GM18517 (cell line): ENCODE results near the gene RPL26.

Experiments used
- ATAC-seq: cut with Tn5 transposase; IDR thresholded peaks from one replicate; pipeline ENCODE4 v1.9.1; 2021; ENCODE audit warnings: mild to moderate bottlenecking, moderate library complexity; ENCODE audit not compliant: unreplicated experiment

The RPL26 gene

GRCh38 chr17:8383143-8383822 lies at the start of gene RPL26:
TSS of gene RPL26 (minus strand) at chr17:8383193. CDS start at chr17:8382310, 883 bp downstream.
- peak; percentile 93 for ATAC-seq

GRCh38 chr17:8430966-8431365 lies 48.0 kb upstream of the RPL26 start:
- no peak for ATAC-seq

DNA sequence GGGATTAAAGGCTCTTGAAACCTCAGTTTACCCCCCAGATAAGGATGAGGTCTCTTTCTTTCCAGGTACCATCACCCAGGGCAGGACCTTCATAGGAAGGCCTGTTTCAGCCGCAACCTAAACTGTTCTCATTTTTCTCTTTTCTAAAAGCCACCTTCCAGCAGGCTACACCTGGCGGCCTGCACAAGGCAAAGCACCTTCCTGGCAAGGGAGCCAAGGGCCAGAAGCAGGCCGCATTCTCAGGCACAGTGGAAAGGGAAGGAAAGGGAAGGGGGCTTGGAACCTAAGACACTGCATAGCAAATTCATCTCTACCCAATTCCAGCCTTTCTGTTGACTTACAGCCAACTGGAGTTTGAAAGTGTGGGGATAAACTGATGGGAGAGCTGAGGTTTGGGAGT lies 43.8 kb upstream of the RPL26 start:
- ATAC-seq: no peak

GRCh38 chr17:8426094-8426720 lies 43.2 kb upstream of the RPL26 start:
- no peak for ATAC-seq

- ATAC-seq: no peak
Observed at GRCh38 chr17:8421571-8421970, 38.6 kb upstream of the RPL26 start.

DNA sequence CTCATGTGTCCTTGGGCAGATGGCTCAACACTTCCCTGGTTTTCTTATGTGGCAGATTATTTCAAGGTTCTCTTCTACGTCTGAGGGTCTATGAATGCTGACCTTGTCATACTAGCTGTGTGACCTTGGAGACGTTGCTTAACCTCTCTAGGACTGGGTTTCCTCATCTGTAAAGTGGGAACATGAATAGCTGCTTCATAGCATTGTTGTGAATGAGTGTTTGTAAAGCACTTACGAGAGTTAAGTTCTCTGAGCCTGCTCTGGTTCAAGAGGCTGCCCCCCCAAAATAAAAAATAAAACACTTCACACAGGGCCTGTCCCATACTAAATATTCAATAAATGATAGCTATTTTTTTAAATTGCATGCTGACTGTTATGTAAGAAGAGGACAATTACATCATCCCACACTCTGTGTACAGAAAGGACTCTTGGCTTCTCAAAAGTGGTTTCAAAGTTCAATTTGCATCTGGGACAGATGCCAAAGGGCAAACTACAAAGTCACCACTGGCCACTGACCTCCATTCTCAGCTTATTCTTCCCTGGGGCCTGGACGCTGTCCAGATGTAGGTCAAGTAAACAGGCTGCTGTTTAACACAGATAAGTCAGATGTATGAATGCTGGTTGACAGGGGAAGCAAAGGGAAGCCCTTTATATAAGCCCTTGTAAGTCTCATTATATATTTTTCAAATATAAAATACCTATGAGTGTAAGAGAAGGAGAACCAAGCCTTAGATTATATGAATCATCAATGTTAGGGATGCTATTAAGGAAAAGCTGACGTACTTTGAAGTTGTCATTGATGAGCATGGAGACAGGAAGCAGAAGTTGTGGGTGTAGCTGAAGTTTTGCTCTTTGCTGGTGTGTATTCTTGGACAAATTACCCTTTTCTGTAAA lies 37.3 kb upstream of the RPL26 start:
- ATAC-seq: no peak

- ATAC-seq: no peak
Observed at GRCh38 chr17:8419305-8419704, 36.3 kb upstream of the RPL26 start.

GRCh38 chr17:8418471-8418870 lies 35.5 kb upstream of the RPL26 start:
- no peak for ATAC-seq

GRCh38 chr17:8417806-8418205 lies 34.8 kb upstream of the RPL26 start:
- no peak for ATAC-seq

DNA sequence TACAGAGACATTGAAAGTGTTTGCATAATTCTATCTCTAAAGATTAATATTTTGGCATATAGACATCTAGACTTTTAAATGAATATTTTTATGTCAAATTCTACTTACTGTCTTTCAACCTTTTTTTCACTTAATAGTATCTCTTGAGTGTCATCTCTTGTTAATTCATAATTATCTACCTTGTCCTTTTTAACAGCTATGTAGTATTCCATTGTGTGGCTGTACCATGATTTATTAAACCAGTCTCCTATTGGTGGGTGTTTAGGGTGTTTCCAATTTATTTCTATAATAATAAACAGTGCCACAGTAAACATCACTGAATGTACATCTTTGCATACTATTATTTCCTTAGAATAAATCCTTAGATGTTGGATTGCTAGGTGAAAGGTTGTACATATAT lies 30.9 kb upstream of the RPL26 start:
- no peak for ATAC-seq

GRCh38 chr17:8413328-8413727 lies 30.3 kb upstream of the RPL26 start:
- no peak for ATAC-seq

GRCh38 chr17:8412089-8412488 lies 29.1 kb upstream of the RPL26 start:
- no peak for ATAC-seq

- no peak for ATAC-seq
Observed at GRCh38 chr17:8410883-8411238, 27.9 kb upstream of the RPL26 start.

GRCh38 chr17:8409966-8410882 lies 27.2 kb upstream of the RPL26 start:
- no peak for ATAC-seq

- no peak for ATAC-seq
Observed at GRCh38 chr17:8408371-8408770, 25.4 kb upstream of the RPL26 start.

DNA sequence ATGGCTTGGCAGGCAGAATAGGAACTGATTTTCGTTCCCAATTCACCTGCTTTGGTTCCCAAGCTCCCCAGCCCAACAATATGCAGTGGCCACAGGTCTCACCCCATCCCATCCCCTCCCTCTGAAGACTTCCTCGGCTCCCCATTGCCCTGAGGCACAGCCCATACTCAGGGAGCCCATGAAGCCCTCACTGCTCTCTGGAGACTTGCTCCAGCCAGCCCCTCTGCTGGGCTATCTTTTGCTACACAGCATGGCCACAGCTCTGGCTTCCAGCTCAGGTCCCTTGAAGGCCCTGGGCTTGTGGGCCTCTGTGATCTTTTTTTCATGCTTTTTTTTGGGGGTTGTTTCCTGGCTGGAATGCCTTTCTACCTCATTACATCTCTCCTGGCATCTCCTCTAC lies 23.2 kb upstream of the RPL26 start:
- ATAC-seq: no peak

DNA sequence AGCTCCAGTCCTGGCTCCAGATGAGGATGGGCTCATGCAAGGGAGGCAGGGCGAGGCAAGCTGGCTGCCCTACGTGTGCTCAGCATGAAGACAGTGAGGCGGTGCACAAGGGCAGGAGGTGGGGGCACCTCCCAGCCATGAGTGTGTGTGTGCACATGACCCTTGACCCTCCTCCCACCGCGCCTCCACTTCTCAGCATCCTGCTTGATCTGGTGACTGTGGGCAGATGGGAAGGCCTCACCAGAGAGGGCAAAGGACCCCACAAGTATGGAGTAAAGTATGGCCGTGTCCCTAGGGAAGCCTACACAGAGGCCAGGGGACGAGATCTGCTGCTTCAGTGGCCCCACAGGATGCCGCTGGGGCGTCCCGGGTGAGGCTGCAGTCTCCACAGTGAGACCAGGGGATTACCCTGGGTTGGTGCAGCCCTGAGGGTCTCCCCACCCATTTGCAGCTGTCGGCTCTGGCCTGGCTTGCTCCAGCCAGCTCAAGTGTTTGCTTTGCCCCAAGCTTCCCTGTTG lies 22.6 kb upstream of the RPL26 start:
- ATAC-seq: no peak

- no peak for ATAC-seq
Observed at GRCh38 chr17:8402921-8403536, 20.0 kb upstream of the RPL26 start.

- no peak for ATAC-seq
Observed at GRCh38 chr17:8401107-8401506, 18.1 kb upstream of the RPL26 start.

GRCh38 chr17:8398980-8399379 lies 16.0 kb upstream of the RPL26 start:
- no peak for ATAC-seq
